Mesenchymal stem cell (in vitro differentiated cells and primary cell): Measurements from ENCODE around the gene FOXK1.
A peak's percentile ranks its signal among the peaks of the same experiment; 100 is the strongest.
"Not testable (repeated sequence)": the region's sequence is repeated elsewhere in the genome, so short reads cannot be mapped to it uniquely, and the experiment has no call there.

Experiments used
- DNase-seq: peaks from one replicate; pipeline ENCODE4 v3.0.0-alpha.2; 2013
- H2AFZ ChIP-seq: one replicate; pipeline ENCODE4 v1.6.1; 2013; ENCODE audit warnings: low read depth, mild to moderate bottlenecking, control low read depth, inconsistent platforms, low read length, moderate library complexity
- H2AK5ac ChIP-seq: 2 replicates; pipeline ENCODE4 v1.6.1; 2013; ENCODE audit warnings: low read length, moderate library complexity, mild to moderate bottlenecking, inconsistent platforms; ENCODE audit not compliant: severe bottlenecking
- H2BK120ac ChIP-seq: one replicate; pipeline ENCODE4 v1.6.1; 2013; ENCODE audit warnings: low read depth, mild to moderate bottlenecking, inconsistent platforms, low read length, moderate library complexity
- H2BK12ac ChIP-seq, 2 experiments: one replicate each; pipeline ENCODE4 v1.6.1; 2013; ENCODE audit warnings: inconsistent platforms in 2 of 2, low read length in 2 of 2, mild to moderate bottlenecking in 2 of 2, moderate library complexity in 2 of 2, control low read depth in 1 of 2
- H2BK15ac ChIP-seq: one replicate; pipeline ENCODE4 v1.6.1; 2013; ENCODE audit warnings: mild to moderate bottlenecking, low read depth, inconsistent platforms; ENCODE audit not compliant: poor library complexity, severe bottlenecking
- H2BK5ac ChIP-seq: 2 replicates; pipeline ENCODE4 v1.6.1; 2013; ENCODE audit warnings: low read depth, mild to moderate bottlenecking, low read length, control low read depth, inconsistent platforms; ENCODE audit not compliant: poor library complexity, severe bottlenecking
- H3K14ac ChIP-seq, 2 experiments: one replicate each; pipeline ENCODE4 v1.6.1; 2013; ENCODE audit warnings: inconsistent platforms in 2 of 2, low read length in 2 of 2, control low read depth in 1 of 2, mild to moderate bottlenecking in 1 of 2, moderate library complexity in 1 of 2
- H3K18ac ChIP-seq, 2 experiments: one replicate each; pipeline ENCODE4 v1.6.1; 2013; ENCODE audit warnings: inconsistent platforms in 2 of 2, low read length in 2 of 2, control low read depth in 1 of 2, low read depth in 1 of 2, mild to moderate bottlenecking in 1 of 2
- H3K23ac ChIP-seq, 2 experiments: one replicate each; pipeline ENCODE4 v1.6.1; 2013; ENCODE audit warnings: inconsistent platforms in 2 of 2, low read length in 2 of 2, mild to moderate bottlenecking in 2 of 2, moderate library complexity in 2 of 2, control low read depth in 1 of 2
- H3K27ac ChIP-seq: 2 replicates; pipeline ENCODE4 v1.5.1; 2013; ENCODE audit warnings: mild to moderate bottlenecking, moderate library complexity, low read length, control low read depth, inconsistent platforms; ENCODE audit not compliant: poor library complexity, severe bottlenecking
- H3K27me3 ChIP-seq, 2 experiments: 2 replicates each; pipeline versions ENCODE4 v1.6.1 to v1.7.0; 2013; ENCODE audit warnings: low read length in 2 of 2, mild to moderate bottlenecking in 2 of 2, moderate library complexity in 2 of 2, control low read depth in 1 of 2, inconsistent platforms in 1 of 2; ENCODE audit not compliant: control insufficient read depth in 1 of 2, insufficient read depth in 1 of 2
- H3K36me3 ChIP-seq, 2 experiments: 2 replicates each; pipeline versions ENCODE4 v1.6.1 to v1.7.0; 2013; ENCODE audit warnings: low read length in 2 of 2, control low read depth in 1 of 2, inconsistent platforms in 1 of 2, low read depth in 1 of 2, mild to moderate bottlenecking in 1 of 2; ENCODE audit not compliant: insufficient read depth in 2 of 2, control insufficient read depth in 1 of 2
- H3K4ac ChIP-seq, 2 experiments: one replicate each; pipeline ENCODE4 v1.6.1; 2013; ENCODE audit warnings: inconsistent platforms in 2 of 2, low read length in 2 of 2, mild to moderate bottlenecking in 2 of 2, moderate library complexity in 2 of 2, control low read depth in 1 of 2, low read depth in 1 of 2
- H3K4me1 ChIP-seq: 2 replicates; pipeline ENCODE4 v1.6.1; 2013; ENCODE audit warnings: low read depth, low read length, control low read depth; ENCODE audit not compliant: control insufficient read depth, insufficient read depth
- H3K4me2 ChIP-seq: 2 replicates; pipeline ENCODE4 v1.6.1; 2013; ENCODE audit warnings: low read length, mild to moderate bottlenecking, inconsistent platforms; ENCODE audit not compliant: poor library complexity, severe bottlenecking
- H3K4me3 ChIP-seq, 2 experiments: 2 replicates each; pipeline versions ENCODE4 v1.5.1 to v1.7.0; 2013; ENCODE audit warnings: low read length in 2 of 2, mild to moderate bottlenecking in 2 of 2, control low read depth in 1 of 2, low read depth in 1 of 2; ENCODE audit not compliant: insufficient read depth in 1 of 2
- H3K79me1 ChIP-seq: replicated peaks from 2 replicates; pipeline ENCODE4 v1.6.1; 2013; ENCODE audit warnings: mild to moderate bottlenecking, control low read depth, low read length, inconsistent platforms; ENCODE audit not compliant: poor library complexity, severe bottlenecking
- H3K9ac ChIP-seq: 2 replicates; pipeline ENCODE4 v1.7.0; 2013; ENCODE audit warnings: mild to moderate bottlenecking, low read length, moderate library complexity
- H3K9me3 ChIP-seq: 2 replicates; pipeline ENCODE4 v1.7.0; 2013; ENCODE audit warnings: mild to moderate bottlenecking, low read length; ENCODE audit not compliant: control insufficient read depth
- H4K8ac ChIP-seq: one replicate; pipeline ENCODE4 v1.6.1; 2013; ENCODE audit warnings: inconsistent platforms, mild to moderate bottlenecking, low read length, moderate library complexity
- H4K91ac ChIP-seq: one replicate; pipeline ENCODE4 v1.6.1; 2013; ENCODE audit warnings: mild to moderate bottlenecking, low read length, inconsistent platforms
- WGBS: methylation state at CpG from one replicate; pipeline ENCODE4 v1.1.7; 2013; ENCODE audit warnings: mixed read lengths; 5-methylcytosine and 5-hydroxymethylcytosine counted together

FOXK1 gene

GRCh38 chr7:4791101-4791737 lies 109.1 kb downstream of the FOXK1 start:
- WGBS, result 97% methylated on average over 25 of the region's 25 CpGs
- no peak overlapping the region for H2BK15ac ChIP-seq
- no peak overlapping the region for H3K4me2 ChIP-seq
- H3K79me1 ChIP-seq, result peaks cover 11% of the 10 kb centered on the region
- H3K27me3 ChIP-seq, result no peaks in the 10 kb centered on the region
- H3K18ac ChIP-seq, result no peak overlapping the region
- H3K9me3 ChIP-seq, result no peaks in the 10 kb centered on the region
- H3K14ac ChIP-seq, result no peak overlapping the region
- H3K4me1 ChIP-seq, result peaks cover 4% of the 10 kb centered on the region
- DNase-seq, result no peak
- H4K91ac ChIP-seq, result no peak overlapping the region
- no peak overlapping the region for H3K23ac ChIP-seq
- no peak overlapping the region for H3K9ac ChIP-seq
- H3K4ac ChIP-seq, result no peak overlapping the region
- H3K27ac ChIP-seq, result no peak overlapping the region
- no peak overlapping the region for H2AK5ac ChIP-seq
- H3K36me3 ChIP-seq, result peaks cover 52 to 68% of the 10 kb centered on the region in 2 experiments
- H3K4me3 ChIP-seq, result no peak overlapping the region
- no peak overlapping the region for H2BK5ac ChIP-seq
- H4K8ac ChIP-seq, result no peak overlapping the region
- H2AFZ ChIP-seq, result no peak overlapping the region
- no peak overlapping the region for H2BK120ac ChIP-seq
- H2BK12ac ChIP-seq, result no peak overlapping the region

GRCh38 chr7:4791738-4792536 lies 109.8 kb downstream of the FOXK1 start:
- H2AFZ ChIP-seq, result no peak overlapping the region
- no peak overlapping the region for H4K91ac ChIP-seq
- no peak overlapping the region for H2BK15ac ChIP-seq
- no peak overlapping the region for H3K9ac ChIP-seq
- no peaks in the 10 kb centered on the region for H3K27me3 ChIP-seq
- no peak overlapping the region for H2BK5ac ChIP-seq
- H4K8ac ChIP-seq, result peak overlapping the region; percentile 64
- no peak overlapping the region for H3K14ac ChIP-seq
- DNase-seq, result peak; percentile 42
- H3K27ac ChIP-seq, result no peak overlapping the region
- H3K9me3 ChIP-seq, result no peaks in the 10 kb centered on the region
- H2AK5ac ChIP-seq, result no peak overlapping the region
- H3K23ac ChIP-seq, result no peak overlapping the region
- WGBS, result 77% methylated on average over 45 of the region's 50 CpGs
- H2BK12ac ChIP-seq, result no peak overlapping the region
- no peak overlapping the region for H3K4ac ChIP-seq
- H3K79me1 ChIP-seq, result peaks cover 8% of the 10 kb centered on the region
- H3K36me3 ChIP-seq, result peaks cover 46 to 61% of the 10 kb centered on the region in 2 experiments
- no peak overlapping the region for H3K4me2 ChIP-seq
- peak overlapping the region in 1 of 2 experiments; percentile 18 for H3K4me3 ChIP-seq
- no peak overlapping the region for H3K18ac ChIP-seq
- H2BK120ac ChIP-seq, result no peak overlapping the region
- H3K4me1 ChIP-seq, result peaks cover 4% of the 10 kb centered on the region

DNA sequence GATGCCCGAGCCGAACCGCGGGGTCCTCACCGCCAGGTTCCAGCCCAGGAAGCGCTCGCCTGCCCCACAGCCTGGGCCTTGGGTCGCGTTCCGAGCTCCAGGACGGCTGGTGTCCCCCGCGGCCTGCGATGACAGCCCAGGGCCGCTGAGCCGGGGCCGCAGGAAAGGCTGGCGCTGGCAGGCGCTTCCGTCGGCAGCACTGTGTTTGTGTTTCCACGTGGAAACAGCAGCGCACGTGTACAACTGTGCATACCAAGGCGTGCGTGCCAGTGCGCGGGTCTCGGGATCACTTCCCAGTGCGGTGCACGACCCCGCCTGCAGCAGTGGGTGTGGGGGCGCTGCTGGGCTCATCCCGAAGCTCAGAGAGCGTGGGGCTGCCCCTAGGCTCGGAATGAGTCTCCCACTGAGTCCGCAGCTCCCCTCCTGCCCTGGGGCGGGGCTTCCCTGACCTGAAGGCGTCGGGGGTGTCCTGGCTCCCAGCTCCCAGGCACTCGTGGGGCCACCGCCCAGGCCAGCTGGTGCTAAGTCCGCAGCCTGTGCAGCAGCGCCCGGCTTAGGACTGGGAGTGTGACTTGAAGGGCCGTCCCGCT lies 110.5 kb downstream of the FOXK1 start:
- H4K8ac ChIP-seq, result peak overlapping the region; percentile 64
- H2BK120ac ChIP-seq, result no peak overlapping the region
- no peak overlapping the region for H3K27ac ChIP-seq
- H3K4me2 ChIP-seq, result no peak overlapping the region
- peak overlapping the region in 1 of 2 experiments; percentile 6 for H2BK12ac ChIP-seq
- no peaks in the 10 kb centered on the region for H3K9me3 ChIP-seq
- H3K36me3 ChIP-seq, result peaks cover 39 to 54% of the 10 kb centered on the region in 2 experiments
- H3K27me3 ChIP-seq, result no peaks in the 10 kb centered on the region
- H3K4me1 ChIP-seq, result peaks cover 4% of the 10 kb centered on the region
- no peak overlapping the region for H3K9ac ChIP-seq
- H2BK15ac ChIP-seq, result no peak overlapping the region
- H3K23ac ChIP-seq, result no peak overlapping the region
- no peak overlapping the region for H3K14ac ChIP-seq
- no peak overlapping the region for H3K4ac ChIP-seq
- no peak for DNase-seq
- H2AK5ac ChIP-seq, result no peak overlapping the region
- H3K4me3 ChIP-seq, result peak overlapping the region in 1 of 2 experiments; percentile 18
- no peak overlapping the region for H2AFZ ChIP-seq
- no peak overlapping the region for H4K91ac ChIP-seq
- no peak overlapping the region for H3K18ac ChIP-seq
- H2BK5ac ChIP-seq, result no peak overlapping the region
- H3K79me1 ChIP-seq, result peaks cover 5% of the 10 kb centered on the region
- WGBS, result 70% methylated on average over 47 of the region's 47 CpGs

GRCh38 chr7:4793385-4793993 lies 111.4 kb downstream of the FOXK1 start:
- H4K8ac ChIP-seq, H3K79me1 ChIP-seq, H3K27ac ChIP-seq, H3K27me3 ChIP-seq, DNase-seq, H2BK12ac ChIP-seq, H2BK15ac ChIP-seq, H3K9me3 ChIP-seq, H3K4me1 ChIP-seq, H2AK5ac ChIP-seq, H3K9ac ChIP-seq, H3K4me3 ChIP-seq, H2AFZ ChIP-seq, H3K23ac ChIP-seq, H4K91ac ChIP-seq, H3K4ac ChIP-seq, H2BK5ac ChIP-seq, H2BK120ac ChIP-seq, H3K14ac ChIP-seq, H3K18ac ChIP-seq, H3K4me2 ChIP-seq: not testable (repeated sequence)
- WGBS, result 96% methylated on average over 30 of the region's 30 CpGs
- peaks cover 30 to 46% of the 10 kb centered on the region in 2 experiments for H3K36me3 ChIP-seq
